ENCODE data around the gene RCE1. TPM values are rescaled to one million over a fixed set of nuclear protein-coding genes. Genes with fewer than 3 reads are reported as not detected.

RCE1 gene
- total and polyA plus RNA-seq, 9 donors = 9.9 to 17.3 (median 13.7) TPM

- Histone ChIP-seq H3K36me3 (ENCODE audit: control insufficient read depth, insufficient read depth, low read length) (peaks cover 39% of the 10 kb centered on the region), H3K4me3 (ENCODE audit: low read length) (no peak overlapping the region), H3K4me1 (ENCODE audit: control insufficient read depth, insufficient read depth, low read length) (peaks cover 11% of the 10 kb centered on the region), H3K9me3 (replicated peaks; ENCODE audit: control insufficient read depth, low read depth, low read length) (no peaks in the 10 kb centered on the region), H3K27ac (ENCODE audit: low read length) (no peak overlapping the region), H3K27me3 (ENCODE audit: control insufficient read depth, insufficient read depth, low read length) (no peaks in the 10 kb centered on the region)
- DNase-seq = no peak
- WGBS (ENCODE audit: insufficient coverage) = 87% methylated on average over 21 of the region's 23 CpGs
These were observed 7.5 kb downstream of the RCE1 start for GRCh38 chr11:66850588-66851238.

GRCh38 chr11:66851239-66851596 is 8.0 kb downstream of the RCE1 start:
- 73% methylated on average over 4 of the region's 4 CpGs for WGBS (ENCODE audit: insufficient coverage)
- DNase-seq = no peak
- peaks cover 34% of the 10 kb centered on the region for H3K36me3 ChIP-seq (ENCODE audit: control insufficient read depth, insufficient read depth, low read length)
- H3K27ac ChIP-seq (ENCODE audit: low read length) = no peak overlapping the region
- H3K9me3 ChIP-seq (replicated peaks; ENCODE audit: control insufficient read depth, low read depth, low read length) = no peaks in the 10 kb centered on the region
- H3K27me3 ChIP-seq (ENCODE audit: control insufficient read depth, insufficient read depth, low read length) = no peaks in the 10 kb centered on the region
- peaks cover 13% of the 10 kb centered on the region for H3K4me1 ChIP-seq (ENCODE audit: control insufficient read depth, insufficient read depth, low read length)
- H3K4me3 ChIP-seq (ENCODE audit: low read length) = no peak overlapping the region

GRCh38 chr11:66851698-66852465 is 8.6 kb downstream of the RCE1 start:
- Histone ChIP-seq H3K27ac (ENCODE audit: low read length) (no peak overlapping the region), H3K4me3 (ENCODE audit: low read length) (no peak overlapping the region), H3K4me1 (ENCODE audit: control insufficient read depth, insufficient read depth, low read length) (peaks cover 13% of the 10 kb centered on the region), H3K36me3 (ENCODE audit: control insufficient read depth, insufficient read depth, low read length) (peaks cover 27% of the 10 kb centered on the region), H3K9me3 (replicated peaks; ENCODE audit: control insufficient read depth, low read depth, low read length) (no peaks in the 10 kb centered on the region), H3K27me3 (ENCODE audit: control insufficient read depth, insufficient read depth, low read length) (no peaks in the 10 kb centered on the region)
- DNase-seq = no peak
- 64% methylated on average over 20 of the region's 26 CpGs for WGBS (ENCODE audit: insufficient coverage)

- no peaks in the 10 kb centered on the region for H3K27me3 ChIP-seq (ENCODE audit: control insufficient read depth, insufficient read depth, low read length)
- 86% methylated on average over 26 of the region's 26 CpGs for WGBS (ENCODE audit: insufficient coverage)
- no peaks in the 10 kb centered on the region for H3K9me3 ChIP-seq (replicated peaks; ENCODE audit: control insufficient read depth, low read depth, low read length)
- peaks cover 16% of the 10 kb centered on the region for H3K4me1 ChIP-seq (ENCODE audit: control insufficient read depth, insufficient read depth, low read length)
- no peak overlapping the region for H3K27ac ChIP-seq (ENCODE audit: low read length)
- no peak overlapping the region for H3K4me3 ChIP-seq (ENCODE audit: low read length)
- no peak for DNase-seq
- H3K36me3 ChIP-seq (ENCODE audit: control insufficient read depth, insufficient read depth, low read length) = peaks cover 23% of the 10 kb centered on the region
These were observed 9.4 kb downstream of the RCE1 start for GRCh38 chr11:66852466-66853241.

GRCh38 chr11:66853242-66854229 is 10.3 kb downstream of the RCE1 start:
- Histone ChIP-seq H3K4me3 (ENCODE audit: low read length) (no peak overlapping the region), H3K9me3 (replicated peaks; ENCODE audit: control insufficient read depth, low read depth, low read length) (no peaks in the 10 kb centered on the region), H3K4me1 (ENCODE audit: control insufficient read depth, insufficient read depth, low read length) (peaks cover 16% of the 10 kb centered on the region), H3K27me3 (ENCODE audit: control insufficient read depth, insufficient read depth, low read length) (no peaks in the 10 kb centered on the region), H3K27ac (ENCODE audit: low read length) (no peak overlapping the region), H3K36me3 (ENCODE audit: control insufficient read depth, insufficient read depth, low read length) (peaks cover 20% of the 10 kb centered on the region)
- no peak for DNase-seq
- 83% methylated on average over 26 of the region's 26 CpGs for WGBS (ENCODE audit: insufficient coverage)

GRCh38 chr11:66854231-66854661 is 11.0 kb downstream of the RCE1 start:
- Histone ChIP-seq H3K4me1 (ENCODE audit: control insufficient read depth, insufficient read depth, low read length) (peaks cover 16% of the 10 kb centered on the region), H3K36me3 (ENCODE audit: control insufficient read depth, insufficient read depth, low read length) (peaks cover 15% of the 10 kb centered on the region), H3K4me3 (ENCODE audit: low read length) (no peak overlapping the region), H3K27me3 (ENCODE audit: control insufficient read depth, insufficient read depth, low read length) (no peaks in the 10 kb centered on the region), H3K9me3 (replicated peaks; ENCODE audit: control insufficient read depth, low read depth, low read length) (no peaks in the 10 kb centered on the region), H3K27ac (ENCODE audit: low read length) (no peak overlapping the region)
- 94% methylated on average over 12 of the region's 12 CpGs for WGBS (ENCODE audit: insufficient coverage)
- no peak for DNase-seq

GRCh38 chr11:66854729-66855211 is 11.5 kb downstream of the RCE1 start:
- 91% methylated on average over 14 of the region's 15 CpGs for WGBS (ENCODE audit: insufficient coverage)
- DNase-seq = no peak
- Histone ChIP-seq H3K27me3 (ENCODE audit: control insufficient read depth, insufficient read depth, low read length) (no peaks in the 10 kb centered on the region), H3K9me3 (replicated peaks; ENCODE audit: control insufficient read depth, low read depth, low read length) (no peaks in the 10 kb centered on the region), H3K4me1 (ENCODE audit: control insufficient read depth, insufficient read depth, low read length) (peaks cover 20% of the 10 kb centered on the region), H3K27ac (ENCODE audit: low read length) (no peak overlapping the region), H3K36me3 (ENCODE audit: control insufficient read depth, insufficient read depth, low read length) (peaks cover 17% of the 10 kb centered on the region), H3K4me3 (ENCODE audit: low read length) (no peak overlapping the region)

- peak overlapping the region; percentile 75 for H3K4me3 ChIP-seq (ENCODE audit: low read length)
- under 1% methylated on average over 43 of the region's 51 CpGs for WGBS (ENCODE audit: insufficient coverage)
- no peaks in the 10 kb centered on the region for H3K9me3 ChIP-seq (replicated peaks; ENCODE audit: control insufficient read depth, low read depth, low read length)
- DNase-seq = peak; percentile 96
- H3K4me1 ChIP-seq (ENCODE audit: control insufficient read depth, insufficient read depth, low read length) = peaks cover 22% of the 10 kb centered on the region
- H3K27ac ChIP-seq (ENCODE audit: low read length) = peak overlapping the region; percentile 94
- peaks cover 20% of the 10 kb centered on the region for H3K36me3 ChIP-seq (ENCODE audit: control insufficient read depth, insufficient read depth, low read length)
- H3K27me3 ChIP-seq (ENCODE audit: control insufficient read depth, insufficient read depth, low read length) = no peaks in the 10 kb centered on the region
These were observed 12.6 kb downstream of the RCE1 start for GRCh38 chr11:66855574-66856495.
